Activated T-helper 1 cell treated with anti-CD3 and anti-CD28 coated beads, Interleukin-12 subunit alpha, Interleukin-12 subunit beta, Interleukin-2, Interleukin-4 antibody, amounts not matched to agents 30 ng/mL and 10 ng/mL and 1 ng/mL, durations not matched to agents 14 hours and 24 hours and 36 hours (primary cell): Measurements from ENCODE around the gene TMED1. TPM values are rescaled to one million over a fixed set of nuclear protein-coding genes. Genes with fewer than 3 reads are reported as not detected.

Experiments used
- DNase-seq: peaks from one replicate; pipeline ENCODE4 v3.0.0; 2021; ENCODE audit warnings: low spot score
- H3K27ac Mint-ChIP-seq: one replicate; pipeline ENCODE4 v1.8.0; 2021; ENCODE audit warnings: mild to moderate bottlenecking, mixed read lengths
- H3K27me3 Mint-ChIP-seq: one replicate; pipeline ENCODE4 v1.8.0; 2022; ENCODE audit warnings: mild to moderate bottlenecking, moderate library complexity, mixed read lengths; ENCODE audit not compliant: insufficient read depth
- H3K36me3 Mint-ChIP-seq: one replicate; pipeline ENCODE4 v1.8.0; 2021; ENCODE audit warnings: low read depth, mixed read lengths
- H3K4me1 Mint-ChIP-seq: one replicate; pipeline ENCODE4 v1.8.0; 2021; ENCODE audit warnings: low read depth, mixed read lengths
- H3K4me3 Mint-ChIP-seq: one replicate; pipeline ENCODE4 v1.8.0; 2021; ENCODE audit warnings: mild to moderate bottlenecking, moderate library complexity, mixed read lengths
- H3K9me3 Mint-ChIP-seq: one replicate; pipeline ENCODE4 v1.8.0; 2021; ENCODE audit warnings: mixed read lengths
- intact Hi-C: fragments of 100-400 bp; cut with micrococcal nuclease; formaldehyde crosslinking; loops from one replicate; pipeline ENCODE4 v1.15.1; 2024
- total RNA-seq: library from RNA; stranded (reverse); gene quantifications from 2 replicates; pipeline ENCODE4 v1.2.3, GENCODE V29; 2022

Gene TMED1
- total RNA-seq, 1 donor from 2014 or later: 21.0 TPM

- no peak overlapping the region for H3K4me3 Mint-ChIP-seq
- intact Hi-C loops: loop anchor here (1.0 kb wide), 1 partner anchor 102 kb away; no protein-coding TSS in a partner anchor
- peak overlapping the region; percentile 68 for H3K27ac Mint-ChIP-seq
- no peak for DNase-seq
- H3K4me1 Mint-ChIP-seq: peaks cover 15% of the 10 kb centered on the region
- peaks cover 33% of the 10 kb centered on the region for H3K36me3 Mint-ChIP-seq
- no peaks in the 10 kb centered on the region for H3K27me3 Mint-ChIP-seq
- no peaks in the 10 kb centered on the region for H3K9me3 Mint-ChIP-seq
Measured at GRCh38 chr19:10819124-10820060, 16.6 kb downstream of the TMED1 start.

GRCh38 chr19:10818301-10819123 is 17.5 kb downstream of the TMED1 start:
- Mint-ChIP-seq H3K4me3 (no peak overlapping the region), H3K9me3 (no peaks in the 10 kb centered on the region), H3K36me3 (peaks cover 29% of the 10 kb centered on the region), H3K4me1 (peaks cover 17% of the 10 kb centered on the region), H3K27ac (no peak overlapping the region), H3K27me3 (no peaks in the 10 kb centered on the region)
- no peak for DNase-seq
- intact Hi-C loops: no loop called here

- DNase-seq: no peak
- H3K9me3 Mint-ChIP-seq: no peaks in the 10 kb centered on the region
- intact Hi-C loops: no loop called here
- peaks cover 35% of the 10 kb centered on the region for H3K36me3 Mint-ChIP-seq
- H3K4me1 Mint-ChIP-seq: peaks cover 25% of the 10 kb centered on the region
- no peak overlapping the region for H3K4me3 Mint-ChIP-seq
- no peak overlapping the region for H3K27ac Mint-ChIP-seq
- no peaks in the 10 kb centered on the region for H3K27me3 Mint-ChIP-seq
Measured at GRCh38 chr19:10817291-10818038, 18.5 kb downstream of the TMED1 start.

GRCh38 chr19:10816691-10817090 is 19.3 kb downstream of the TMED1 start:
- intact Hi-C loops: no loop called here
- Mint-ChIP-seq H3K27ac (no peak overlapping the region), H3K9me3 (no peaks in the 10 kb centered on the region), H3K4me1 (peaks cover 25% of the 10 kb centered on the region), H3K36me3 (peaks cover 35% of the 10 kb centered on the region), H3K27me3 (no peaks in the 10 kb centered on the region), H3K4me3 (no peak overlapping the region)
- no peak for DNase-seq

GRCh38 chr19:10815969-10816644 is 19.9 kb downstream of the TMED1 start:
- Mint-ChIP-seq H3K27ac (no peak overlapping the region), H3K36me3 (peaks cover 32% of the 10 kb centered on the region), H3K9me3 (no peaks in the 10 kb centered on the region), H3K27me3 (no peaks in the 10 kb centered on the region), H3K4me1 (peaks cover 24% of the 10 kb centered on the region), H3K4me3 (no peak overlapping the region)
- intact Hi-C loops: no loop called here
- DNase-seq: no peak

- Mint-ChIP-seq H3K4me3 (no peak overlapping the region), H3K36me3 (peaks cover 27% of the 10 kb centered on the region), H3K27ac (no peak overlapping the region), H3K4me1 (peaks cover 16% of the 10 kb centered on the region), H3K27me3 (no peaks in the 10 kb centered on the region), H3K9me3 (no peaks in the 10 kb centered on the region)
- intact Hi-C loops: no loop called here
- no peak for DNase-seq
Measured at GRCh38 chr19:10815007-10815536, 20.9 kb downstream of the TMED1 start.

- peaks cover 31% of the 10 kb centered on the region for H3K36me3 Mint-ChIP-seq
- H3K4me3 Mint-ChIP-seq: peak overlapping the region; percentile 32
- intact Hi-C loops: no loop called here
Measured at GRCh38 chr19:10812902-10813404, 23.1 kb downstream of the TMED1 start.

GRCh38 chr19:10812196-10812595 is 23.8 kb downstream of the TMED1 start:
- Mint-ChIP-seq H3K9me3 (no peaks in the 10 kb centered on the region), H3K4me3 (no peak overlapping the region), H3K36me3 (peaks cover 31% of the 10 kb centered on the region), H3K27ac (peak overlapping the region; percentile 84), H3K27me3 (no peaks in the 10 kb centered on the region), H3K4me1 (peaks cover 31% of the 10 kb centered on the region)
- intact Hi-C loops: no loop called here
- no peak for DNase-seq

More at GRCh38 chr19:10812902-10813404, 23.1 kb downstream of the TMED1 start:
- Mint-ChIP-seq H3K27me3 (no peaks in the 10 kb centered on the region), H3K4me1 (peaks cover 30% of the 10 kb centered on the region), H3K27ac (peak overlapping the region; percentile 84), H3K9me3 (no peaks in the 10 kb centered on the region)
- DNase-seq: no peak

- Mint-ChIP-seq H3K4me3 (no peak overlapping the region), H3K27me3 (no peaks in the 10 kb centered on the region), H3K9me3 (no peaks in the 10 kb centered on the region), H3K36me3 (peaks cover 30% of the 10 kb centered on the region), H3K4me1 (peaks cover 31% of the 10 kb centered on the region), H3K27ac (peak overlapping the region; percentile 23)
- no peak for DNase-seq
- intact Hi-C loops: no loop called here
Measured at GRCh38 chr19:10811391-10812111, 24.5 kb downstream of the TMED1 start.

GRCh38 chr19:10809651-10810285 is 26.2 kb downstream of the TMED1 start:
- Mint-ChIP-seq H3K27ac (peak overlapping the region; percentile 79), H3K36me3 (peaks cover 35% of the 10 kb centered on the region), H3K9me3 (no peaks in the 10 kb centered on the region), H3K27me3 (no peaks in the 10 kb centered on the region), H3K4me3 (no peak overlapping the region), H3K4me1 (peaks cover 30% of the 10 kb centered on the region)
- intact Hi-C loops: loop anchor here (1.0 kb wide), 1 partner anchor 12 kb away; no protein-coding TSS in a partner anchor
- DNase-seq: no peak
